AG10803 (cell line): ENCODE data around the gene NEK6.

Source experiments
- DNase-seq: peaks from one replicate; pipeline ENCODE4 v3.0.0; 2010; ENCODE audit warnings: low read depth
- H3K4me3 ChIP-seq: 2 replicates; pipeline ENCODE4 v1.5.1; 2011; ENCODE audit warnings: mild to moderate bottlenecking, low read length, control low read depth
- CTCF ChIP-seq: conservative IDR thresholded peaks from 2 replicates; pipeline ENCODE4 v1.5.1; 2011; ENCODE audit warnings: mild to moderate bottlenecking, low read length, control low read depth, inconsistent platforms

Gene NEK6

GRCh38 chr9:124281931-124282371, 24.2 kb downstream of the NEK6 start:
- DNase-seq, result no peak
- no peak overlapping the region for H3K4me3 ChIP-seq
- no peak for TF ChIP-seq CTCF

- no peak overlapping the region for H3K4me3 ChIP-seq
Observed at GRCh38 chr9:124282442-124283227, 24.9 kb downstream of the NEK6 start.

GRCh38 chr9:124283228-124283814, 25.6 kb downstream of the NEK6 start:
- no peak for TF ChIP-seq CTCF
- no peak overlapping the region for H3K4me3 ChIP-seq
- DNase-seq, result no peak

More at GRCh38 chr9:124282442-124283227, 24.9 kb downstream of the NEK6 start:
- DNase-seq, result no peak
- TF ChIP-seq CTCF, result no peak

- TF ChIP-seq CTCF, result no peak
- peak; percentile 62 for DNase-seq
- H3K4me3 ChIP-seq, result no peak overlapping the region
Observed at GRCh38 chr9:124284237-124284831, 26.6 kb downstream of the NEK6 start.

- H3K4me3 ChIP-seq, result peak overlapping the region; percentile 13
- 0 out of 2 replicates have a peak, but pooled peaks have one; percentile 6 for TF ChIP-seq CTCF
- peak; percentile 96 for DNase-seq
Observed at GRCh38 chr9:124284940-124285441, 27.2 kb downstream of the NEK6 start.

- no peak for DNase-seq
- no peak for TF ChIP-seq CTCF
- H3K4me3 ChIP-seq, result peak overlapping the region; percentile 13
Observed at GRCh38 chr9:124285490-124285889, 27.7 kb downstream of the NEK6 start.
